GM18505 (cell line): ENCODE measurements around the gene LY6G6F.

Source experiments
- ATAC-seq: cut with Tn5 transposase; IDR thresholded peaks from one replicate; pipeline ENCODE4 v1.9.1; 2021; ENCODE audit not compliant: unreplicated experiment
- POLR2A ChIP-seq: IDR thresholded peaks from 4 replicates; pipeline ENCODE4 v1.6.1; 2011; ENCODE audit warnings: borderline replicate concordance; ENCODE audit not compliant: insufficient read depth, insufficient read length; ENCODE audit errors: extremely low read depth

Gene LY6G6F

DNA sequence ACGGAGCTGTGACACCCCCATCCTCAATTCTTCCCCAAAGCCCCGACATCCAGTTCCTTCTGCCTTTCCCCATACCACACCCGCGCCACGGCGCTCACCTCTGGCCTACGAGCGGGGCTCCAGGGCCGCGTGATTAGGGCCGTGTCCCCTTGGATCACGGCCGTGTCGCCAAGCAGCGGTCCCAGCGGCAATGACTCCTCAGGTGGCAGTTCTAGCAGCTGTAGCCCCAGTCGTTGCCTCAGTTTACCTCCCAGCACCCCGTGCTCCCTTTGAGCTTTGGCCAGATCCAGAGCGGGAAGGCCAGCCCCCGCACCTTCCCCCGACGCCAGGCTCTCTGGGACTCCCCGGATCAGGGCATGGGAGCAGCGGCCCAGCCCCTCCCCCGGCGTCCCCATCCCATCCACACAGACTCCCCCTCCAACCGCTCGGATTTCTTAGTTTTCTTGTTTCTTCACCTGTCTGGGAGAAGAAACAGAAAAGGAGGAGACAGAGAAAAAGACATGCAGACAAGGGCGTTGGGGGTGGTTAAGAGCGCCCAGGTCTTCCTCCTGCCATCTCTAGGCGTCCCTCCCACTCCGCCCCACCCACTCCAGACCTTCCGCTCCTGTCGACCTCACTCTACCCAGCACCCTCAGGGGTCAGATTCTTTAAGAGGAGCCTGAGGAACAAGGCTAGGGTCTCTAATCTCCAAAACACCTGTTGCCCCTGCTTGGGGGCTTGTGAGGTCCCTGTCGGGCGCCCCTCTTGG is 22.3 kb downstream of the LY6G6F start, which contains the start of gene DDAH2:
TSS of gene DDAH2 (minus strand) at position 533 of the 748 bp plus-strand sequence. CDS start at position 395, 138 bp downstream.
- no peak for TF ChIP-seq POLR2A
- ATAC-seq, result no peak

DNA sequence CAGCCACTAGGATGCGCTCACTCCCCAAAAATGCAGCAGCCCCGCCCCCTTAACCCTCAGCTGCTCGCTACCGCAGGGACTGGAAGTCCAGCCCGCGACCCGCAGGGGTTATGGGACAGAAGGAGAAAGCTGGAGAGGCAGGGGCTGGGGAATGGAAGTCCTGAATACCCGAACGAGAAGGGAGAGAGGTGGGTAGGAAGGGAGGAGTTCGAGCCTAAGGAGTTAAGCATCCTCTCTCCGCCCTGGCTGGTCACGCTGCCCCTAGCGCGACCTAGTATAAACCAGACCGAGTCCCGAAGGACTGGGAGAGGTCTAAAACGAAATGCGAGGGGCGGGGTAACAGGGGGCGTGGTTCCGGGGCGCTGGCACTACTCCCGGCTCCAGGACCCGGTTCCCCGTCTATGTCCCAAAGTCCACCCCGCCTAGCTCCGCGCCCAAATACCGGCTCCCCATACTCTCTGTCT is 22.9 kb downstream of the LY6G6F start:
- TF ChIP-seq POLR2A, result no peak
- ATAC-seq, result no peak

DNA sequence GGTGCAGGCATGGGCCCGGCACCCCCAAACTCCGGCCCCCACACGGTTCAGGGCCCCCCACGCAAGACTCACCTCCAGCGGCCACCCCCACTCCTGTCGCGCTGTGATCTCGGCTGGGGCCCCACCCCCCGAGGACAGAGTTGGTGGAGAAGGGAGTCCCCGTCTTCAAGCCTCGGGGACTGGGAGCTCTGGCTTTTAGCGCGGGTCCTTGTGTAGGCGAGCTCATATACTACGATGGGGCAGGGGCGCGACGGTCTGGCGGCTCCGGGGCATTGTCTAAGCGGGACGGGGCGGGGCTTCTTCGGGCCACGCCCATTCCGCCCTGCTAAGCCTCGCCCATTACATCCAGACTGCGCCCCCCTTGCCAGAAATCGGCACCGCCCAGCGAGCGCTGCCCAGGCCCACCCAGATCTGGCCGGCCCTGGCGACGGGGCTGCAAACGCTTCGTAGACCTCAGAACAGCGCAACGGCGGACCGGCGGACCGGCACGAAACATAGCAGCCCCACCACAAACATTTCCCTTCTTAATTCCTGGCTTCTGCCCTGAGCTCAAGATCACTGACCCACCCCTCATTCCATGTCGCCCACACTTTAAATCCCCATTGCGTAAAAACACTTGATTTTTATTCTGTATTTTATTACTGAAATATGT is 23.4 kb downstream of the LY6G6F start:
- ATAC-seq, result no peak
- TF ChIP-seq POLR2A, result peak; percentile 50

- TF ChIP-seq POLR2A, result no peak
- ATAC-seq, result no peak
These were observed 24.0 kb downstream of the LY6G6F start for GRCh38 chr6:31730631-31731086.

GRCh38 chr6:31732029-31732428 is 25.4 kb downstream of the LY6G6F start:
- no peak for TF ChIP-seq POLR2A
- ATAC-seq, result no peak

DNA sequence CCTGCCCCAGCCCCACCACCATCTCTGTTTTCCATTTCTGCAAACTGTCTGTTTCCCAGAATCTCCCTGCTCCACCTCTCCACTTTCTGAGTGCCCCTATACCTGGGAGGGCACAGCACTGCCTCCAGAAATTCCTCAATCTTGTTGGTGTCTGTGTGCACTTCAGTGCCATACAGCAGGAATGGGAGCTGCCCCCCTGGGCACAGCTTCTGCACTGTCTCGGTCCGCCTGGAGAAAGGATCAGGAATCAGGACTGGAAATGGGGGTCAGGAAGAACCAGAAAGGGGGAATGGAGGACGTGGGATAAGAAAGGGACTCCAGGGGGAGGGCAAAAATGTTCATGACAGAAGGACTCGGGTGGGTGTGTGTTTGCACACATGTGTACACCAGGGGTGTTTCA is 27.1 kb downstream of the LY6G6F start:
- no peak for ATAC-seq
- TF ChIP-seq POLR2A, result no peak

DNA sequence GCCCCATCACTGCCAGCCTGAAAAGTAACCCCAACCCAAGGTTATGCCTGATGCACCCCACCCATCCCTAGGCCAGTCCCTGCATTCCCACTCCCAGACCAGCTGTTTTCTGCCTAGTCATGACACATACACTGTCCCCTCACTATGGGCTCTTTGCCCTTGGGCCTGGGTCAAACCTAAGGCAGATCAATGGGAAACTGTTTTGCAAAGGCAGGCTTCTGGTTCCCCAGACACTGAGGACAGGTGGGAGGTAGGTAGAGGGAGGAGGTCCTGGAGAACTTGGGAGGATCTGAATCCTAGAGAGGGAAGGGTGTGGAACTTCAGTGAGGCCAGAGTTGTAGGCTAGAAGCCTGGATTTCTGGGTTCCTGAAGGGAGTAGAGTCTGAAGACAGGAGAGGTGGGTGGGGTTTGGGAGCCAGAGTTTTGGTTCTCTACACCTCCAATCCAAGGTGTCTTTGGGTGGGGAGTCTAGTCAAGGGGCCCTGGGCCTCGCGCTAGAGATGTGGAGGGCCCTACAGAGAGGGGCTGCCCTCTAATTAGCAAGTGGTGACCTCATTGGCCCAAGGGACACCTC is 27.7 kb downstream of the LY6G6F start:
- TF ChIP-seq POLR2A, result no peak
- ATAC-seq, result no peak

DNA sequence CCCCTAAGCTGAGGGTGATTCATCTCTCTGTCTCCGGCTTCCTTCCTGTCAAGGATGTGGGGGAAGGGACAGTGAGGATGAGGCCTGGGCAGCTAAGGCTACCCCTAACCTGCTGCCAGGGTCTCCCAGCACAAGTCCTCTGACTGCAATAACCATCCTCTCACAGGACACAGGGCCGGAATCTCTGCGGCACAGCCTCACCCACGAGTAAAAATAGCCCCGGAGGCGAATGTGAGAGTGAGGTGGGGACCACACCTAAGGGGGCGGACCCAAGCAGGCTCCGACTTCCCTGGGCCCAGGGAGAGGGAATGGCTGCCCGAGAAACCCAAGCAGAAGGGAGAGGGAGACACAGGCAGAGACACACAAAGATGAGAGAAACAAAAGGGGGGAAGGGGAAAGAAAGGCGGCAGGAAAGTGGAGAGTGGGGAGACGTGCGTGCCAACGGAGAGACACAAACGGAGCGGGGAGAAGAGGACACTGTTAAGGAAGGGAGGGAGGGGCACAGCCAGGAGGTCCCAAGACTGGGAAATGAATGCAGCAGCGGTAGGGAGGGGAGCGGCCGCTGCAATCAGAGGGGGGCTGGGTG is 28.2 kb downstream of the LY6G6F start:
- no peak for ATAC-seq
- peak; percentile 40 for TF ChIP-seq POLR2A

DNA sequence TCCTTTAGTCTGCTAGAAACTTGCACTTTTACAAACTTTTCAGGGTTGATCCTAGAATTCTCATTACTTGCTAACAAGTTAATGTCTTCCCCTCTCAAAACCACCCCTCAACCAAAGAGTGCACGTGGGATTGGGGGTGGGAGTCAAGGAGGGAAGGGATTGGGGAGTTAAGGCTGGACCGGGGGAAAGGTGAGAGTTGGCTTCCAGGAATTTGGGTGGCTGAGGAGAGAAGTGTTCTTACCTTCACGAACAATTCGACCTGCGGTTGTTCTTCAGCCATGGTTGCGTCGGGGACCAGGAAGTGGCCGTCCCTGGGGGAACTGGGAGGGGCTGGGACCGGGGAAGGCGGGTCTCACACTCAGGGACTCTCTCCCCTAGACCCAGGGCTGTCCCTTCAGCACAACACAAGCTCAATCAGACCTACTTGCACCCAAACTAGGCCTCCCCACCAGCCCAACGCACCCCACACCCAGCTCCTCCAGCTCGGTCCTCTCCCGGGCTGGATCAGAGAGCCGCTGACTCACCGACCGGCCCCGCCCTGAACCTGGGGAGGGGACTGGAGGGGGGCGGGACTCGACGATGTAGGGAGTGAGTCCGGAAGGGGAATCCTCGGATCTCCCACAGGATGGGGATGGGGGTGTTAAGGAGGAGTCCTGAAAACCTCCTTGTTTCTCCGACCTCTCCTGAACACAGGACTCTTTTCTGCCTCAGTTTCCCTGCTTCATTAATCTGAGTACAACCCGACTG is 29.5 kb downstream of the LY6G6F start, which contains the start of gene CLIC1:
TSS of gene CLIC1 (minus strand) at position 510 of the 747 bp plus-strand sequence. CDS start at position 280, 230 bp downstream.
- peak; percentile 88 for TF ChIP-seq POLR2A
- ATAC-seq, result no peak

DNA sequence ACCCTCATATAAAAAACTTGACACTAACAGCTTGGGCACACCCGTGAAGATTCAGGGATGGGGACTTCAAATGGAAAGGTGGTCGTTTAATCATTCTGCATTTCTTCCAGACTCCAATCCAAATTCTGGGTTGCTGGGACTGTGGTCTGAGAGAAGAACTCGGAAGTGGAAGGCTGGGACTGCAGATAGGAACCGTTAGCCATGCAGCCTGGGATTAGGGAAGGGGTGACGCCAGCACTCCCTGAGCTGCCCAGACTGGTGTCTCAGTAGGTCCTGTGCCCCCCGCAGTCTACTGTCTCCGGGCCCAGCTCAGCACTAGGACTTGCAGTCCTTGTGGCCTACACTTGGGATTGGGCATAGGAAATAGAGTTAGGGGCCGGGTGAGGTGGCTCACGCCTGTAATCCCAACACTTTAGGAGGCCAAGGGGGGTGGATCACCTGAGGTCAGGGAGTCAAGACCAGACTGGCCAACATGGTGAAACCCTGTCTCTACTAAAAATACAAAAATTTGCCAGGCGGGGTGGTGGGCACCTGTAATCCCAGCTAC is 30.2 kb downstream of the LY6G6F start:
- peak; percentile 8 for TF ChIP-seq POLR2A
- no peak for ATAC-seq

DNA sequence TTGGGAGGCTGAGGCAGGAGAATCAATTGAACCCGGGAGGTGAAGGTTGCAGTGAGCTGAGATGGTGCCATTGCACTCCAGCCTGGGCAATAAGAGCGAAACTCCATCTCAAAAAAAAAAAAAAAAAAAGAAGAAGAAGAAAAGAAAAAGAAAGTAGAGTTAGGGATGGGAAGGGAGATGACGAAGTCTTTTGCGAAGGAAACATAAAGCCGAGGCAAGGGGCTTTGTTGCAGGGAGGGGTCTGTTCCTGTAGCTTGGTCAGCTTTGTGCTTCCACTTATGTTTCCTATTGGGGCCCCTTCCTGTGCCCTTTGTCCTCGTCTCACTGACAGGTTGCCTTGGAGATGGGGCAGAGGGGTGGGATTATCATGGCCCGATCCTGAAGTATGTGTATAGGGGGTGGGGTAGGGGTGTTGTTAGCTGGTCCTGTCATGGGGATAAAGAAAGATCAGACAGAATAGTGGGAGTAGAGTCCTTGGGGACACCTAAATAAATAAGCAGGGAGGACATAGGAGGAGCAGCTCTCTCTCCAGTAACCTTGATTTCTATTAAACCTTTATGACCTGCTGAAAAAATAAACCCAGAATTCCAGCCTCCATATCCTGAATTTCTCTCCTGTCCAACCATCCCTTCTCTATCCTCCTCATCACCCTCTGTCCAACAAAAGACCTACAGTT is 30.8 kb downstream of the LY6G6F start:
- ATAC-seq, result no peak
- no peak for TF ChIP-seq POLR2A
